ENCODE data around the gene TACC2.
A peak's percentile ranks its signal among the peaks of the same experiment; 100 is the strongest.
"Not testable (repeated sequence)": the region's sequence is repeated elsewhere in the genome, so short reads cannot be mapped to it uniquely, and the experiment has no call there.

Gene TACC2

DNA sequence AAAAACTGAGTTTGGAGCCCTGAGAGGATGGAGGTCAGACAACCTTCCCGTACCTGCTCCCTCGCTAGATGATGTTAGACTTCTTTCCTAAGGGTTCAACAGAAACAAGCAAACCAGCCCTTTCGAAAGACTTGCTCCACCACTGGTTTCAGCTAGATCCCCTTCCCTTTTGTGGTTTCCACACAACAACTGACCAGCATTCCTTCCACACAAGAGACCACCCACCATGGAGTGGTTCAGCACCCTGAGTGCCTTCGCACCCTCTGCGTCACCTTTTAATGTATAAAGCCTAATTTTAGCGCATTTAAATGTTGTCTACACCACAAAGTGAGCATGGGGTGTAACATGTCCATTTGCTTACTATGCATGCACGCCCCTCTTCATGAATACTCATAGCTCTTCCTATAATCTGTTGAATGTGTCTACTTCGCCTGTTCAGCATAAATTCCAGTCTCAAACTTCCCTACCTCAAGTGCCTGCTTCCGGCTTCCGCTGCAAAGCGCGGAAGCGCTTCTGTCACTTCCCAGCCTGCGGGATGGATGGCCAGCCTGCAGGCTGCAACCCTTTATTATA is 69.0 kb downstream of the TACC2 start:
- no peak overlapping the region for H3K4me3 ChIP-seq (replicated peaks in 1 of 2; ENCODE audit: low read depth in 2 of 2, low read length in 2 of 2)
- no peak for DNase-seq (ENCODE audit: low read depth in 2 of 2)
- no peak for TF ChIP-seq CTCF (IDR thresholded peaks at IDR 0.05; ENCODE audit: low read depth, low read length)

DNA sequence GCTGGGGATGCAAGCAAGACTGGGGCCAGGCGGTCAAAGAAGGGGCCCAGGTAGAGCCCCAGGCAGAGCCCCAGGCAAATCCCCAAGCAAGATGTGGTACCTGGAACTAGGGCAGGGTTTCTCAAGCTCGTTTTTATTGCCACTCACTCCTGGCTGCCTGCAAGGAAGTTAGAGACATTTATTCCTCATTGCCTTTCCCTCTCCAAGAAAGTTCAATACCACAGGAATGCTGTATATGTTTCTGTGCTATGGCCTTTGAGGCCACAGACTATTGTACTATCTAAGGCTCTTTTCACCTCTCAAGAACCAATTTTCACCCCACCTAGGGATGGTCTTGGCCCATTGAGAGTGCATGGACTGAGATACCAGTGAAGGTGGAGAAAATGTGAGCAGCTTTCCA is 71.3 kb downstream of the TACC2 start:
- no peak for TF ChIP-seq CTCF (IDR thresholded peaks at IDR 0.05; ENCODE audit: low read depth, low read length)
- peak in 1 of 2 donors; percentile 6 for DNase-seq (ENCODE audit: low read depth in 2 of 2)

DNA sequence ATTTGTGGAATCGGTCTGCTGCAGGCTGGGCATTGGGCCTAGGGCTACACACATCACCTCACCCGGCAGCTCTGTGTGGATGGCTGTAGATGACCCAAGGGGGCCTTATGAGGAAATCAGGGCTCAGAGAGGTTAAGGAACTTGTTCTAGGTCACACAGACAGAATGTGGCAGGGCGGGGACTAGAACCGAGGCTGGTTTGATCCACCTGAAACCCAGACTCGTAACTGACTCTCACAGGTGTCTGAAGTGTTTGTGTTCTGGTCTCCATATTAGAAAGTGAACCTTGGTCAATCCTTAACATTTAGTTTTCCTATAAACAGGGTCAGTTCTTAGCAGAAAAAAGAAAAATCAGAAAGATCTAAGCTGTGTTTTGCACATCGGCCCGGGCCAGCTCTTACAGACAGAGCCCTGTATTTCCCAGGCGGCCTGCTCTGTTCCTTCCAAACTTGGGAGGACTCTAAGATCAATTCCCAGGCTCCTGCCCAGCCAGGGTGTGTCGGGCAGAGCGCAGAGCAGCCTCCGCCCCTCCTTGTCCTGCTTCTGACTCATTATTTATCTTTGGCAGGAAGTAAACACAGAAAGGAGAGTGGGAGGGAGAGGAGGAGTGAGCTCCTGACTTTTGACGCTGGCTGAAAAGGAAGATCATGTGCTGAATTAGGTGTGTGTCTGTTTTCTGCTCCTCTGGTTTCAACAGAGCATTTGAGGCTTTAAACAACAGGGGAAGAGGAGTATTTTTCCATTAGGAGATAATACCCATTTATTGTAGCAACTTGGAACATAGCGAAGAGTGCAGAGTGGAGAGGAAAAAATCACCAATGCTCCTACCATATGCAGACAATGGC is 74.1 kb downstream of the TACC2 start:
- peak; percentile 90 to 95 for DNase-seq (ENCODE audit: low read depth in 2 of 2)
- TF ChIP-seq CTCF (IDR thresholded peaks at IDR 0.05; ENCODE audit: low read depth, low read length) = no peak
- no peak overlapping the region for H3K4me3 ChIP-seq (replicated peaks in 1 of 2; ENCODE audit: low read depth in 2 of 2, low read length in 2 of 2)

More for the DNA sequence above, 71.3 kb downstream of the TACC2 start:
- no peak overlapping the region for H3K4me3 ChIP-seq (replicated peaks in 1 of 2; ENCODE audit: low read depth in 2 of 2, low read length in 2 of 2)

GRCh38 chr10:122066337-122066939 is 77.5 kb downstream of the TACC2 start:
- not testable (repeated sequence) for H3K4me3 ChIP-seq (replicated peaks in 1 of 2; ENCODE audit: low read depth in 2 of 2, low read length in 2 of 2); DNase-seq (ENCODE audit: low read depth in 2 of 2)

- DNase-seq (ENCODE audit: low read depth in 2 of 2) = no peak
- no peak for TF ChIP-seq CTCF (IDR thresholded peaks at IDR 0.05; ENCODE audit: low read depth, low read length)
Measured at GRCh38 chr10:122068844-122069243, 79.9 kb downstream of the TACC2 start.

DNA sequence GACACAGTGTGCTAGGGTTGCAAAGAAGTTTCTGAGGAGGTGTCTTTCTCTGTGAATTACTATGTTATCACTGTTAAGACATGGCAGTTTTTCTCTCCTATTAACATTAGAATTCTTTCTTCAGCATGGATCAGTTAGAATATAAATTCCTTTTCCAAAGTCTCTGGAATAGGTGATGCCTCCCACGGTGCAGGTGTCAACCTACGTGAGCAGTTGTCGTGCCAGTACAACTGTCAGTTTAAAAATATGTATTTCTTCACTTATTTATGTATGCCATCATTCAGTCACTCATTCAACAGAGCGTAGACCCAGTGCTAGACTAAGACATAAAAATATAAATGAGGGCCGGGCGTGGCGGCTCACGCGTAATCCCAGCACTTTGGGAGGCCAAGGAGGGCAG is 83.5 kb downstream of the TACC2 start:
- TF ChIP-seq CTCF (IDR thresholded peaks at IDR 0.05; ENCODE audit: low read depth, low read length) = no peak
- no peak overlapping the region for H3K4me3 ChIP-seq (replicated peaks in 1 of 2; ENCODE audit: low read depth in 2 of 2, low read length in 2 of 2)
- no peak for DNase-seq (ENCODE audit: low read depth in 2 of 2)

More at GRCh38 chr10:122068844-122069243, 79.9 kb downstream of the TACC2 start:
- H3K4me3 ChIP-seq (replicated peaks in 1 of 2; ENCODE audit: low read depth in 2 of 2, low read length in 2 of 2) = no peak overlapping the region

GRCh38 chr10:122073508-122073907 is 84.5 kb downstream of the TACC2 start:
- TF ChIP-seq CTCF (IDR thresholded peaks at IDR 0.05; ENCODE audit: low read depth, low read length) = no peak
- H3K4me3 ChIP-seq (replicated peaks in 1 of 2; ENCODE audit: low read depth in 2 of 2, low read length in 2 of 2) = no peak overlapping the region
- no peak for DNase-seq (ENCODE audit: low read depth in 2 of 2)

Measured in cardiac fibroblast (primary cell).